Mesenteric fat pad (tissue), 1 donor: ENCODE measurements around the gene SLC39A3. TPM values are rescaled to one million over a fixed set of nuclear protein-coding genes. Genes with fewer than 3 reads are reported as not detected.
"Not testable (repeated sequence)": the region's sequence is repeated elsewhere in the genome, so short reads cannot be mapped to it uniquely, and the experiment has no call there.

Source experiments
- DNase-seq: peaks from one replicate; pipeline ENCODE4 v3.0.0-alpha.2; 2020; ENCODE audit warnings: low spot score
- total RNA-seq: library from RNA; stranded (reverse); fragmentation: NEBNext Ultra II Directional; extraction: Animal tissue kit (Norgen Biotek cat#: 25700); gene quantifications from one replicate; pipeline ENCODE4 v1.2.1, GENCODE V29; 2021
- donor health status: DM: yes; HTN: yes; CAD: no.

Gene SLC39A3
- total RNA-seq, 1 donor from 2014 or later, result 21.5 TPM

GRCh38 chr19:2723747-2724146, 16.1 kb downstream of the SLC39A3 start:
- DNase-seq, result no peak

DNA sequence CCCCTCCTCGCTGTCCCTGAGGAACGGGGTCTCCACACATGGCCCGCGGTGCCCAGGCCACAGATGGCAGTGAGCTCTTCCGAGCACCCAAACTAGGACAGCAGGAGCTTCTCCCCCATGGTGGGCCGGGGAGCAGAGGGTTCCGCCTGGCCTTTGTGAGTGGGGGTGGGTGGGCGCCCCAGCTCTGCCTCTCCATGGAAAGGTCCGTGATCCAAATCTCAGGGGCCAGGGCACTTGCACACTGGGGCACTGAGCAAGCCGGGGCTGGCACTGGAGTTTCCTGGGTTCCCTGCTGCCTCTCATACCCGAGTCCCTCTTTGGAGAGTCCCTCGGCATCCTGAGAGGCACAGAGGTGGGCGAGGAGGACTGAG, 16.5 kb downstream of the SLC39A3 start:
- no peak for DNase-seq

DNA sequence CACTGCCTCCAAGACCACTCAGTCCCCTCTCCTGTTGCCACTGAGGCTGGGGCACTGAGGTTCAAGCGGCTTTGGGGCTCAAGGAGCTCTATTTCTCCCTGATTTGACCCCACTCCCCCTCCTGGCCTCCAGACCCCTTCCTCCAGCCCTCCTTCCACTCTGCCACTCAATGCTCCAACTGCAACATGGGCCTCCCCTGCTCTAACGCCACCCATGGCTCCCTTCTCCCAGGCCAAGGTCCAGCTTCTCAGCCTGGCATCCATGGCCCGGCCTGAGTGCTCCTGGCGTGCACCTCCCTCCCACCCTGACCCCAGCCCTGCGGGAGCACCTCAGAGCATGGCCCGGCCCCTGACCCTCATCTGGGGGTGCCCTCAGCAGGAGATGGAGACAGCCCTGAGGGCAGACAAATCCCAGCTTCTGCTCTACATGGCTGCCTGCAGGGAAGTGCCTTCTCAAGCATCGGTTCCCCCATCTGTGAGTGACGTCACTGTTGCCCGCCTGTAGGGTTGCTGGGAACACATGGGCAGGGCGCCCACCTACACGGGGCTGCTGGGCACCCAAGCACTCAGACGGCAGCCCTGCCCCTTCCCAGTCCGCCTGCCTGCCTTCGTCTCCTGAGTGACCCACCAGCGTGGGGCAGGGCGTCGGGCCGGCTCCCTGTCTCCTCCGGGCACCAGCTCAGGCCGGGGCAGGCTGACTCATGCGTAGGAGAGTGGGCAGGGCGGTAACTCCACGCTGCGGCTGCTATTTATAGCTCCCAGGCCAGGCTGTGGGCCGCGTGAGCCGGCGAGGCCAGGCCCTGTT, 17.1 kb downstream of the SLC39A3 start:
- DNase-seq, result peak; percentile 91

DNA sequence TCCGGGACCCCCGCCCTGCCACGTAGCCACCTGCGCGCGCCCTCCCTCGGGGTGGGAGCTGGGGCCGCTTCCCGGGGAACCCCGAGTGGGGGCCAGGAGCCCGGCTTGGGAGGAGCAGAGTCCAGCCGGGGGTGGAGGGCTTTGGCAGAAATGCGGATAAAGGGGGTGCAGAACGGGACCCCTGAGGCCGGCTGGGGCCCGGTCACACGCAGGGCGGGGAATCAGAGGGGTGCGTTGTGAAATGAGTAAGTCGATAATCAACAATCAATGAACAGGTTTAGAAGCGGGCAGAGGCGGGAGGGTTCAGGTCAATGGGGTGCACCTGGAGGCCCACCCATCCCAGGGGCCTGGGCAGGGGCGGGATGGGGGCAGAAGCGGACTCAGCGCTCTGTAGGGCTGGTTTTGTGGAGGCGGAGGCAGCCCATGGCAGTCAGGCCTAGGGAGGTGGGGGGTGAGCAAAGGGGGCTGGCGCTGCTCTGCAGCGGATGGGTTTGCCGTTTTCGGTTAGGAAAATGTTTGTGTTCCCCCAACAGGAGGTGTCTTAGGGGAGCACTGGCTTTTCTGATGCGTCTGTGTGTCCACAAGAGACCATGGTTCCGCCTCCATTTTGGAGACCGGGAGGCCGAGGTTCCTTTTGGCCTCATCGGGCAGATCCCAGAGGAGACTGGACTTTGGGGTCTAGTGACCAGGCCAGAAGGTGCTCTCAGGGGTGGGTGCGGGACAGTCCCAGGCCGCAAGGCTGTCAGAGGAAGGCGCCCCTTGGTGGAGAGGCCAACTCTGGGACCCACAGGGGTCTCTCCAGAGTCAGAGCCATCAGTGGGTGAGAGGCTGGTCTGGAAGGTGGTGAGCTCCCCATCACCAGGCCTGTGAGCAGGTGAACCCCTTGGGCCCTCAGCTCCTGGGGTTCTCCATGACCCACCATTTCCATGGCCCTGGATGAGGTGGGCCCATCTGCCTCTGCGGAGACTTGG, 18.0 kb downstream of the SLC39A3 start:
- no peak for DNase-seq

DNA sequence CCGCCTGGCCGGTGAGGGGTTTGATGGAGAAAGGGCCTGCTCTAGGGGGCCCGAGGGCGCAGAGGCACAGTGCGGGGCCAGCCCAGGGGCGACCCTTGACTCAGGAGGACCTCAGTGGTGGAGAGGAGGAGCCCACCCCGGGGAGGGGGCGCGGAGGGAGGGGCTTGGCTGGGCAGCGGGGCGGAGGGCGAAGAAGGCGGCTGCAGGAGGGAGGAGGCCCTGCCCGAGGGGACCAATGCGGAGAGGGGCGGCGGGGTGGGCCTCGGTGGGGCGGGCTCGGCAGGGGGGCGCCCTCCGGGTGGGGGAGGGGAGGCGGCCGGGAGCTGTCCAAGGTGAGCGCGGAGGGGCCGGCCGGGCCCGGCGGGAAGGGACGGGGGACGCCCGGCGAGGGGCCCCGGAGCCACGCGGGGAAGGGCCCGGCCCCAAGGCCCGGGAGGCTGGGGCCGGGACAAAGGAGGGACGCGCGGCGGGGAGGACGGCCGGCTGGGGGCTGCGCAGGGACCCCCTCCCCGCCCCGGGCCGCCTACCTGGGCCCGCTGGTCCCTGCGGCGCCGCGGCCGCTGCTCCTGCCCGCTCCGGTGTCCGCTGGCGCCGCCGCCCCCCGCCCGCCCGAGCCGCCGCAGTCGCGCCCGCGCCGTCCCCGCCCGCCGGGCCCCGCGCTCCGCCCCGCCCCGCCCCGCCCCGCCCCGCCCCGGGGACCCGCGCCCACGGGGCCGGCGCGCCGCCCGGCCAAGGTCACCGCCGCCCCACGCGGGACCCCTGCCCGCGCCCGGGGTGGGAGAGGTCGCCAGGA, 18.8 kb downstream of the SLC39A3 start, which contains the start of gene DIRAS1:
Gene DIRAS1 (minus strand): TSS at position 596 of the 793 bp plus-strand sequence. CDS start 3,566 bp downstream, outside the sequence.
- DNase-seq, result no peak

- no peak for DNase-seq
Observed at GRCh38 chr19:2719920-2720776, 19.7 kb downstream of the SLC39A3 start.

- no peak for DNase-seq
Observed at GRCh38 chr19:2719232-2719735, 20.5 kb downstream of the SLC39A3 start.

- DNase-seq, result no peak
Observed at GRCh38 chr19:2717638-2718541, 21.9 kb downstream of the SLC39A3 start.

- no peak for DNase-seq
Observed at GRCh38 chr19:2716722-2717637, 22.8 kb downstream of the SLC39A3 start.

DNA sequence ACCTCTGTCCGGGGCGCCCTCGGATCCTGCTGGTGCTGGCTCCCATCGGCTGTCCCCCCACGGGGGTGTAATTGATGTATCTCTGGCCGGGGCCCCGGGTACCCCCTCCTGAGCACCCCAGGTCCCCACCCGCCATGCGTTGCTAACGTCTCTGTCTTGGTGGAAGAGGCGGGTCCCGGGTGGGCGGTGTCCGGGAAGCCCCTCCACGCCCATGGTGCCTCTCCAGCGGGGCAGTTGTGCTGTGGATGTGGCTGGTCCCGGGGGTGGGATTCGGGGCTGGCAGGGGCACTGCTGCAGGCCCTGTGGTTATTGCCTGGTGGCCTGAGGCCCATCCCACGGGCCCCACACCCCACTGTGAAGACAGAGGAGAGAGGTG, 23.6 kb downstream of the SLC39A3 start:
- no peak for DNase-seq

DNA sequence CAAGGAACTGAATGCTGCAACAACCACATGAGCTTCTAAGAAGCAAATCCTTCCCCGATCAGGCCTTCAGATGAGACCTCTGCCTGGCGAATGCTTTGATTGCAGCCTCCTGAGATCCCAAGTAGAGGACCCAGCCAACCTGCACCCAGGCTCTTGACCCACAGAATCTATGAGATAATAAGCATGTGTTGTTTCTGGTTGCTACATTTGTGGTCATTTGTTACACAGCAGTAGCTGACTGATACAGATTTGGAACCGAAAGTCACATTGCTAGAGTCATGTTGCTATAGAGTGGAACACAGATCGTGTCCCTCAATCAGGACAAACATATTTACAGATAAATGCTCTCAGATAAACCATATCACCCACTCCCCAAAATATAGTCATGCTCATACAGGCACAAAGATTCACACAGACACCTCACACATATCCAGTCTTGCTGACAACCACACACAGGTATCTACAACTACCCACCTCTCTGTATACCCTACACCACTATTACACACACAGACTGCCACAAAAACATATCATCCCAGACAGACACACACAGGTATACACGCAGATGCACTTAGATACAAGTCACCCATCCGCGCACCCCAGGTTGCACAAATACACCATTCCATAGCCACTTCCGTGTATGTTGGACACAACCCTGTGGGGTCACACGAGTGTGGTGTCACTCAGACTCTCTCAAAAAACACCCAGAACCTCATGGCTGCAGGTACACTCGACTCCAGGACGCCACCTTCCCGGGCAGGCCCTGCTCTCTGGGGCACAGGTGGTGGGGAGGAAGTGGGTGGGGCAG, 24.1 kb downstream of the SLC39A3 start:
- DNase-seq, result no peak

DNA sequence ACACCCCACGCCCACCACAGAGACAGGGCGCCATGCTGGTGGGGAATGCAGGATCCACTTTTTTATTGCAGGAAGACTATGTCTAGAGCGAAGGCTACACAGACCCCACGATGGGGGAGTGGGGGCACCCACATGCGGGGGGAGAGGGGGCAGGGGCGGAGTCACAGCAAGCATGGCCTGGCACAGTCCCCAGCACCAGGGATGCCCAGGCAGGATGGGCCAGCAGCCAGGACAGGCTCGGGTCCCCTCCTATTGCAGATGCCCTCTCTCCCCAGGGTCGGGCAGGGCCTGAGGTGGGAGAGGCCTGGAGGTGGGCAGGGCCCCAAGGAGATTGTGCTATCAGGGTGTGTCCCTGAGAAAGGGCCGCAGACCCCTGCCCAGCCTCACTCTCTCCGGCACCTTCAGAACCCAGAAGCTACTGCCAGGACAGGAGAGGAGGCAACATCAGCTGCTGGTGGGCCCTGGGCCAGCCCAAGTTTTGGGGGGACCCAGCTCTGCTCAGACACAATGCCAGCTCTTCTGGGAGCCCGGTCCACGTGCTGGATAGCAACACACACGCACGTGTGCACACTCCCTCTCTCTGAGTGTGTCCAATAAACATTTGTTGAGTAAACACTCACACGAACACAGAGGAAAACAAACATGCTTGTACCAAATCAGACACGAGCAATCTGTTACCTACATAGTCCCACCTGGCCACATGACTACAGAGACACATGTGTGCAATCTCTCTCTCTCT, 25.1 kb downstream of the SLC39A3 start:
- no peak for DNase-seq

GRCh38 chr19:2714102-2714501, 25.7 kb downstream of the SLC39A3 start:
- not testable (repeated sequence) for DNase-seq

- DNase-seq, result not testable (repeated sequence)
Observed at GRCh38 chr19:2713170-2713569, 26.6 kb downstream of the SLC39A3 start.

DNA sequence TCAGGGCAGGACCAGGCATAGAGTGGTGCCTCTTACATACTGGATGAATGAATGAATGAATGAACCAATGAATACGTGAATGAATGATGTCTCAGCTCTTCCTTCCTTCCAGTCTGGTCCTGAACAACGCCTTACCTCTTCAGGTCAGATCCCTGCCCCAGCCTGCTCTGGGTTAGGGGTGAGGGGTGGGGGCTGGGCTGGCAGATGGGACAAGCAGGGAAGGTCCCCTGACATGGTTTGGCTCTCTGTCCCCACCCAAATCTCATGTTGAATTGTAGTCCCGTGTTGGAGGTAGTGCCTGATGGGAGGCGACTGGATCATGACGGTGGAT, 28.0 kb downstream of the SLC39A3 start:
- no peak for DNase-seq

DNA sequence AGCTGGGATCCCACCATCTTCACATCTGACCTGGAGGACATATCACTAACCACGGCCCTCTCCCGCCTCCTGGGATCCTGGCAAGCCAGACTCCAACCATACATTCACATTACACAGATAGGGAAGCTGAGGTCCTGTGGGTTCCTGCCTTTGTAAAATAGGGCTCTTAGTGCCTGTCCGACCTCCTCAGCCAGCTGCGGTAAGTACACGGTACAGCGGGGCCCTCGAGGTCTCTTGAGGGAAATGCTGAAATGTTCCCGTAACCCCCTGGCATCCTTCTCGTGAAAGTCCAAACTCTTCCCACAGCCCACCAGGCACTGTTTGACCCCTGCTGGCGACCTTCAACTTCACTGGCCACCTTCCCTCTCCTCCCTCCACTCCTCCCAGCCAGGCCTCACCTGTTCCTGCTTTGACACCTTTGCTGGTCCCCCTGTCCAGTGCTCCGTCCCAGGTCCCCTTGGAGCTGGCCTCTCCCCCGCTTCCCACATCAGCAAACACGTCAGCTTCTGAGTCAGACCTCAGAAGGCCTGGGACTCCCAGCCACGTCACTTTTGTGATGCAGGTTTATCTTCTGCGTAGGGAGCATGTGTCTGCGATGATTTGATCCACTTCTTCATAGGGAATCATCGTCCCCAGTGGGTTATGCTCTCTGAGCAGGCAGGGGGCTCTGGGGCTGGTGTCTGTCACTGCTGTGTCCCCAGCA, 28.5 kb downstream of the SLC39A3 start:
- DNase-seq, result no peak
